Bronchial smooth muscle cell (primary cell): ENCODE data around the gene ZNF622. TPM values are rescaled to one million over a fixed set of nuclear protein-coding genes. Genes with fewer than 3 reads are reported as not detected.

ENCODE experiments used
- total RNA-seq: library from RNA; depleted of rRNA; stranded (reverse); fragments of >200 nt; gene quantifications from 2 replicates; pipeline ENCODE4 v1.2.1, GENCODE V29; 2014

ZNF622 gene
- total RNA-seq, result 62.9 and 72.5 TPM in 2 replicates

GRCh38 chr5:16465544-16466432 lies at the start of gene ZNF622:
ZNF622 (minus strand) TSS chr5:16465800; CDS start chr5:16465665, 135 bp downstream.

Other genes with a start within 250 kb of the ZNF622 start
- gene RETREG1, start 151.2 kb upstream of the ZNF622 start, total RNA-seq, result 0.63 TPM in 1 of 2 replicates, not detected in the other